ENCODE data around the gene RALGPS2. TPM values are rescaled to one million over a fixed set of nuclear protein-coding genes. Genes with fewer than 3 reads are reported as not detected.
"Not testable (repeated sequence)": the region's sequence is repeated elsewhere in the genome, so short reads cannot be mapped to it uniquely, and the experiment has no call there.

Gene RALGPS2
- total RNA-seq, 2 experiments from 2014 or later = 4.8 to 5.5 TPM

DNA sequence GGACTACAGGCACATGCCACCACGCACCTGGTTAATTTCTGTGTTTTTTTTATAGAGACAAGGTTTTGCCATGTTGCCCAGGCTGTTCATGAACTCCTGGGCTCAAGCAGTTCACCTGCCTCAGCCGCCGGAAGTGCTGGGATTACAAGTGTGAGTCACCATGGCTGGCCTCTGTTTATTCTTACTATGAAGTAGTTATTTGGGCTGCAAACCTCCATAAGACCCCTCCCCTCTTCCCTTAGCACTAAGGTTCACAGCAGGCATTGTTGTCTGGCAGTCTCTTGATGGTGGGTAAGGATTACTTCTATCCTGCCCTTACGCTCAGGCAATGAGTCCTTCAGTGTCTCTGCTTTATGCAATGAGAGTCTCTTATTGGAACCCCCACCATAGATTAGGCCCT lies 94.1 kb downstream of the RALGPS2 start:
- no peak overlapping the region for H3K27ac Mint-ChIP-seq
- peaks cover 21% of the 10 kb centered on the region for H3K36me3 Mint-ChIP-seq (ENCODE audit: low read depth)
- peaks cover 8% of the 10 kb centered on the region for H3K4me1 Mint-ChIP-seq
- ATAC-seq (no peak), DNase-seq (no peak)
- intact Hi-C loops (cut with DNase I, micrococcal nuclease) = no loop called here
- no peaks in the 10 kb centered on the region for H3K27me3 Mint-ChIP-seq
- no peaks in the 10 kb centered on the region for H3K9me3 Mint-ChIP-seq (ENCODE audit: low read depth)
- no peak overlapping the region for H3K4me3 Mint-ChIP-seq
- ChIA-PET CTCF (interaction anchor here (0.5 kb wide), 1 partner anchor 66 kb away, joined by 3 read pairs; no protein-coding TSS in a partner anchor), POLR2A (no interaction called here)

DNA sequence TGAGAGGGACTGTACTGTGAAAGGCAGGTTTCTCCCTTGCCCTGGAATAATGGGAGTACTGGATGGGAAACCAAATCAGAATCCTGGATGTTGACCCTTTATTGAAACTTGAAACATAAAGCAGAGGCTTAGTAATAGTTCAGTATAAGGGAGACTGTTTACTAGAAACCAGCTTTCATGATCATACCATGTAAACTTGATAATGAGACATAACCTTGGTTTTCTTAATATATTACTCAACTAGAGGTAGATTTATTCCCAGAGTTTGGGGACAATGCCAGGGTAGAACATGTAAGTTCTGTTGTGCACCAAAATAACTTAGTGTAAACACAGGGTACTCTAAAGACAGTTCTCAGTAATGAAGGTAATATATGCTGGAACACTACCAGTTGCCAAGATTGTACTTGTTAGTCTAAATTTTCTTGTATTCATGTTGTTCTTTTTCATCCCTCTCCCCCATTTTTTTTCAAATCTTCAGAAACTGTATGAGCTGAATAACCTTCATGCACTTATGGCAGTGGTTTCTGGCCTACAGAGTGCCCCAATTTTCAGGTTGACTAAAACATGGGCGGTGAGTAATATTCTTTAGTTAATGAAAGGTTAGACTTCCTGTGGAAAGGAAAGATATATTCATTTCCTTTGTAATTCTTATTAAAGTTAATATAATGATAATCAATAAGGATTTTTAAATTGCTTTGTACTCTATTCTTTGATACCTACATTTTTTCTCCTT lies 96.3 kb downstream of the RALGPS2 start:
- Mint-ChIP-seq H3K4me3 (no peak overlapping the region), H3K27ac (no peak overlapping the region), H3K4me1 (peaks cover 8% of the 10 kb centered on the region), H3K9me3 (ENCODE audit: low read depth) (no peaks in the 10 kb centered on the region), H3K36me3 (ENCODE audit: low read depth) (peaks cover 12% of the 10 kb centered on the region), H3K27me3 (no peaks in the 10 kb centered on the region)
- DNase-seq (no peak), ATAC-seq (peak; percentile 66)
- intact Hi-C loops (cut with DNase I, micrococcal nuclease) = no loop called here
- POLR2A ChIA-PET = interaction anchor here (0.7 kb wide), 1 partner anchor 261 kb away, joined by 3 read pairs; no protein-coding TSS in a partner anchor
- CTCF ChIA-PET = interaction anchor here (1.2 kb wide), 1 partner anchor 27 kb away, joined by 3 read pairs; no protein-coding TSS in a partner anchor

DNA sequence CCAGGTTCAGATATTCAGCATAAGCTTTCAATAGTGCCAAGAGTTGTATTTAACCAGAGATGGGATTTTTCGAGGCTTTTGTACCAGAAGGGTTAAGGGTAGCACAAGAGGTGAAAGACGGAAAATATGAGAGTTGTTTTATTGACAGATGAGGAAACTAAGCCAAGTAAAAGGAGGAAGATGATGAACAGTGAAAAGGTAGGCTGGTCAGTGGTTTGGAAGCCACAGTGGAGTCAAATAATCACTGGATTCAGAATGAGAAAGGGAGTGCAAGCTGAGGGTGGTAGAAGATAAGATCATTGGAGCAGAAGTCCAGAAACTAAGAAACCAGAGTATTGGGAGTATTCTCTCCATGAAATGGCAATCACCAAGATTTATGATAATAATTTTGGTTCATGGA lies 100.1 kb downstream of the RALGPS2 start:
- DNase-seq (no peak), ATAC-seq (no peak)
- intact Hi-C loops (cut with DNase I, micrococcal nuclease) = no loop called here
- ChIA-PET CTCF (interaction anchor here (0.5 to 1.3 kb wide), 3 partner anchors 178 to 286 kb away, joined by 3 to 4 read pairs (median 3); no protein-coding TSS in a partner anchor), POLR2A (no interaction called here)
- peaks cover 12% of the 10 kb centered on the region for H3K36me3 Mint-ChIP-seq (ENCODE audit: low read depth)
- no peak overlapping the region for H3K27ac Mint-ChIP-seq
- H3K27me3 Mint-ChIP-seq = no peaks in the 10 kb centered on the region
- no peaks in the 10 kb centered on the region for H3K9me3 Mint-ChIP-seq (ENCODE audit: low read depth)
- H3K4me1 Mint-ChIP-seq = peaks cover 8% of the 10 kb centered on the region
- H3K4me3 Mint-ChIP-seq = no peak overlapping the region

DNA sequence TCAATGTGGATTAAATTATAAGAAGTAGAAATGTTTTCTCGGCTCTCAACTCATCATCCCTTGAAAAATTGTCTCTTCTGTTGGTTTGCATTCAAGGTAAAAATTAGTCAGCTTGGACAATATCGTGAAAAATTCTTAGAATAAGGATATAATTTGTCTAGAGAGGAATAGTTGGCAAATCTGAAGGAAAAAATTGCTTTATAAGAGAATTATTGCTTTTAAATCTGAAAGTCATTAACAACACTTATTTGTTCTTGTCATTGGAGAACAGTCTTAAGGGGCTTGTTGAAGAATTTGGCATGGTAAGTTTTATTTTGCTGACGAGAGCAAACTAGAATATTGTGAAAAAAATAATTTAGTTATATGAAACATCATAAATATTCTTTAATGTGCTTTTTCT lies 119.4 kb downstream of the RALGPS2 start:
- POLR2A ChIA-PET = interaction anchor here (0.7 kb wide), 1 partner anchor 10 kb away, joined by 5 read pairs; no protein-coding TSS in a partner anchor
- no peaks in the 10 kb centered on the region for H3K4me1 Mint-ChIP-seq
- no peaks in the 10 kb centered on the region for H3K36me3 Mint-ChIP-seq (ENCODE audit: low read depth)
- ATAC-seq = no peak
- H3K9me3 Mint-ChIP-seq (ENCODE audit: low read depth) = no peaks in the 10 kb centered on the region
- no peak for DNase-seq
- H3K4me3 Mint-ChIP-seq = no peak overlapping the region
- no peaks in the 10 kb centered on the region for H3K27me3 Mint-ChIP-seq
- no peak overlapping the region for H3K27ac Mint-ChIP-seq
- CTCF ChIA-PET = interaction anchor here (0.7 to 0.9 kb wide), 2 partner anchors 63 to 379 kb away, joined by 3 read pairs; no protein-coding TSS in a partner anchor
- intact Hi-C loops (cut with DNase I, micrococcal nuclease) = no loop called here

DNA sequence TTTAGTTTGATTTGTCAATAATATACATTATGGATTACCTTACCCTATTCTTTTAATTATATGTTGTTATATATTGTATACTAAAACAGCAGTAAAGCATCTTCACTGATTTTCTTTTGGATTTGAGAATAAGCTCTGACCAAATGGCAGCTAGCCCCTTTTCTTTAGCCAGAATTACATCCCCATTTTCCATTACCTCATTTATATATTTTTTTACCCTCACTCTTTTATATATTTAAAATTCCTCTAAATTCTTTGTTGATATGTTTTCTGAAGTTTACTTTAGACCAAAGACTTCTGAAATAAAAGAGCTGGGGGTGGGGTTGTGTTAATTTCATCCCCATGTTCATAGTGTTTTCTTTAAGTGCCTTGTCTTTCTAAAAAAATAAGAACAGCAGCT lies 121.3 kb downstream of the RALGPS2 start:
- H3K9me3 Mint-ChIP-seq (ENCODE audit: low read depth) = no peaks in the 10 kb centered on the region
- ATAC-seq (no peak), DNase-seq (no peak)
- no peak overlapping the region for H3K4me3 Mint-ChIP-seq
- intact Hi-C loops (cut with DNase I, micrococcal nuclease) = loop anchor here in 1 of 2 experiments (2.0 kb wide), 1 partner anchor 20 kb away; no protein-coding TSS in a partner anchor
- ChIA-PET POLR2A (no interaction called here), CTCF (interaction anchor here (0.8 kb wide), 1 partner anchor 213 kb away, joined by 3 read pairs; no protein-coding TSS in a partner anchor)
- H3K4me1 Mint-ChIP-seq = no peaks in the 10 kb centered on the region
- H3K27me3 Mint-ChIP-seq = no peaks in the 10 kb centered on the region
- no peak overlapping the region for H3K27ac Mint-ChIP-seq
- no peaks in the 10 kb centered on the region for H3K36me3 Mint-ChIP-seq (ENCODE audit: low read depth)

DNA sequence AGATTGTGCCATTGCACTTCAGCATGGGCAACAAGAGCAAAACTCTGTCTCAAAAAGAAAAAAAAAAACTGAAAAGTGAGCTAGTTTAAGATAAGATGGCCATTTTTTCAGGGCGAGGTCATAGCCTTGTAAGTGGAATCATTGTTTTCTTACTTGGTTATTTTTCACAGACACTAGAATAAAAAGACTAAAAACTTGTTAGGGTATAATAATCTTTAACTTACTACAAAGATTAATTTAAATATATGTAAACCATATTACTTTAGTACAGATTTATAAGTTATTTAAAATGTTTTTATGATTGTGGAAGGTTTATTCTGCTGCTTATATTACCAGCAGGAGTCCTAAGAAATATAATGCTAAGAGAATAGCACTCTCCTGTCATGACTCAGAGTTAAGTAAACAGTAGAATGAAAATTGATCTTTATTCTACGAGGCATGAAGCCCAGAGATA lies 122.4 kb downstream of the RALGPS2 start:
- Mint-ChIP-seq H3K4me1 (no peaks in the 10 kb centered on the region), H3K27me3 (no peaks in the 10 kb centered on the region), H3K36me3 (ENCODE audit: low read depth) (no peaks in the 10 kb centered on the region), H3K27ac (no peak overlapping the region), H3K4me3 (no peak overlapping the region), H3K9me3 (ENCODE audit: low read depth) (no peaks in the 10 kb centered on the region)
- ChIA-PET POLR2A (interaction anchor here (0.6 kb wide), 1 partner anchor 40 kb away, joined by 4 read pairs; no protein-coding TSS in a partner anchor), CTCF (no interaction called here)
- intact Hi-C loops (cut with DNase I, micrococcal nuclease) = loop anchor here in 1 of 2 experiments (2.0 kb wide), 1 partner anchor 21 kb away; no protein-coding TSS in a partner anchor
- ATAC-seq (no peak), DNase-seq (no peak)

DNA sequence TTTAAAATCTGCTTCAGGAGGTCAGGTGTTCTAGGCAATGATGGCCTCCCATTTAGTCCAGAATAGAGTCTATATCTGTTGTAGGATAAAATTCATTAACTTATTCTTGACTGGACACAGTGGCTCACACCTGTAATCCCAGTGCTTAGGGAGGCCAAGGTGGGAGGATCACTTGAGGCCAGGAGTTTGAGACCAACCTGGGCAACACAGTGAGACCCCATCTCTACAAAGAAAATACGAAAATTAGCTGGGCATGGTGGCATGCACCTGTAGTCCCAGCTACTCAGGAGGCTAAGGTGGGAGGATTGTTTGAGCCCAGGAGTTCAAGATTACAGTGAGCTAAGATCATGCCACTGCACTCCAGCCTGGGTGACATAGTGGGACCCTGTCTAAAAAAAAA lies 122.9 kb downstream of the RALGPS2 start:
- H3K4me1 Mint-ChIP-seq; H3K27me3 Mint-ChIP-seq; POLR2A ChIA-PET; H3K9me3 Mint-ChIP-seq (ENCODE audit: low read depth); ATAC-seq; H3K27ac Mint-ChIP-seq; DNase-seq; H3K4me3 Mint-ChIP-seq; H3K36me3 Mint-ChIP-seq (ENCODE audit: low read depth): not testable (repeated sequence)
- intact Hi-C loops (cut with DNase I, micrococcal nuclease) = loop anchor here in 1 of 2 experiments (2.0 kb wide), 1 partner anchor 21 kb away; no protein-coding TSS in a partner anchor
- CTCF ChIA-PET = interaction anchor here (0.6 kb wide), 1 partner anchor 998 kb away, joined by 3 read pairs; no protein-coding TSS in a partner anchor

DNA sequence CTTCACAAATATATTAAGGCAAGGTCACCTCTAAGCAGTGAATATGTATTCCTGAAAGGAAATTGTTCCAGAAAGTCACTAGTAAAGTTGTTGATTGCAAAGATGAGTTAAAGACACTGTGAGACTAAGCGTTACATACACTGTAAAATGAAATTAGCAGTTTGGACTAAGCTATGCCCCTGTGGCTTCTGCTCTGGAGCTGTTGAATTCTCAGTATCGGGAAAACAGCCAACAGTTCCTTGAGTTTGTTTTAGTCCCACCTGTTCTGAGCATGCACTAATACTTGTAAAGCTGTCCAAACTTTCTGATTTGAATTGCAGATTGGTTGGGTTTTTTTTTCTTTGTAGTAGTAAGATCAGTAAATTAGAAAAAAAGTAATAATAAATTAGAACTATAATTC lies 124.9 kb downstream of the RALGPS2 start:
- Mint-ChIP-seq H3K4me1 (no peaks in the 10 kb centered on the region), H3K27me3 (no peaks in the 10 kb centered on the region), H3K4me3 (no peak overlapping the region), H3K36me3 (ENCODE audit: low read depth) (no peaks in the 10 kb centered on the region), H3K27ac (no peak overlapping the region), H3K9me3 (ENCODE audit: low read depth) (no peaks in the 10 kb centered on the region)
- intact Hi-C loops (cut with DNase I, micrococcal nuclease) = no loop called here
- ATAC-seq (no peak), DNase-seq (no peak)
- ChIA-PET CTCF (no interaction called here), POLR2A (no interaction called here)

DNA sequence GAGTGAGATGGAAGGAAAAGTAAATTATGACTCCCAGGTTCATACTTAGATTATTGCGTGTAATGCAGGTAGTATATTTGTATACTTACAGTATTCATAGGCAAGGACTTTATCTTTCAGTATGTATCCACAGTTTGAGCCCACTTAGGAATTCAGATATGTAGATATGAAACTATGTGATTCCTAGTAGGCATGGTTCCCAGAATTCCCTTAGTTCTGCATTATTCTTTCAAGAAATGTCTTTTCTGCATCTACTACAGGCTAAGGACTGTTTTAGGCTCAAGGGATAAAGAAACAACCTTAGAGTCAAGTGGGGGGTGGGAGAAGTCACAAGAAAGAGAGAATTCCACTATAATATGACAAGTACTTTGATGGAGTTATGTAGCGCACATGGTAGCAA lies 132.1 kb downstream of the RALGPS2 start:
- ATAC-seq (no peak), DNase-seq (no peak)
- no peaks in the 10 kb centered on the region for H3K27me3 Mint-ChIP-seq
- ChIA-PET POLR2A (no interaction called here), CTCF (interaction anchor here (0.7 to 0.8 kb wide), 2 partner anchors 9 to 146 kb away, joined by 3 read pairs; no protein-coding TSS in a partner anchor)
- no peak overlapping the region for H3K4me3 Mint-ChIP-seq
- H3K4me1 Mint-ChIP-seq = no peaks in the 10 kb centered on the region
- H3K27ac Mint-ChIP-seq = no peak overlapping the region
- intact Hi-C loops (cut with DNase I, micrococcal nuclease) = no loop called here
- H3K9me3 Mint-ChIP-seq (ENCODE audit: low read depth) = no peaks in the 10 kb centered on the region
- no peaks in the 10 kb centered on the region for H3K36me3 Mint-ChIP-seq (ENCODE audit: low read depth)

DNA sequence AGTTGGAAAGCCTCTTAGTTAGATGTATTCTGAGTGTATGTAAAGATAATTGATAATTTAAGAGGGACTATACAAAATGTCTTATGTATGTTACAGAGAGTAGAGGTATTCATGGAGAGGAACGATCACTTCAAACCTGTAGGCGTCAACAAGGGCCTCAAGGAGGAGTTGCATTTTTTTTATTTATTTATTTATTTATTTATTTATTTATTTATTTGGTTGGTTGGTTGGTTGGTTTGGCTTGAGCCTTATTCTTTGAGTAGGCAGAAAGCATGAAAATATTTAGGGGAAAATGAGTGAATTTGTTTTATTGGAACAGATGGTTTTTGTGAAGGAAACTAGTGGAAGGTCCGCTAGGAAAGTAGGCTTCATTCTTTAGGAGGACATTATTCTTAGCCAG lies 137.4 kb downstream of the RALGPS2 start:
- ChIA-PET POLR2A (no interaction called here), CTCF (no interaction called here)
- no peaks in the 10 kb centered on the region for H3K27me3 Mint-ChIP-seq
- H3K9me3 Mint-ChIP-seq (ENCODE audit: low read depth) = no peaks in the 10 kb centered on the region
- H3K4me3 Mint-ChIP-seq = no peak overlapping the region
- intact Hi-C loops (cut with DNase I, micrococcal nuclease) = no loop called here
- no peaks in the 10 kb centered on the region for H3K36me3 Mint-ChIP-seq (ENCODE audit: low read depth)
- peaks cover 4% of the 10 kb centered on the region for H3K4me1 Mint-ChIP-seq
- no peak overlapping the region for H3K27ac Mint-ChIP-seq
- ATAC-seq (no peak), DNase-seq (no peak)

DNA sequence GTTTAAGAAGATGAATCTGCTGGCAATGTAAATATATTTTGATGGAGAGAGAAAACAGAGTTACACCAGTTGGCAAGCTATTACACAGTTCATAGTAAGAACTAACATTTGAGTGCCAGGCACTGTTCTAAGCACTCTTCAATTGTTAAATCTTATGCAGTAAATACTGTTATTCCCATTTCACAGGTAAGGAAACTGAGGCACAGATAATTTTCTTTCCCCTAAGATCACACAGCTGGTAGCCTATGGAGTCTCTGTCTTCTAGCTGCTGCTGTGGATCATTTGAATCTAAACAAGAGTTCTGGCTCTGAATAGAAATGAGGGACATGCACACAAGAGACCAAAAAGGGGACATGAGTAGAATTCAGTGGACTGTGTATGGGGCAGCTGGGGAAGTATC lies 137.8 kb downstream of the RALGPS2 start:
- no peaks in the 10 kb centered on the region for H3K36me3 Mint-ChIP-seq (ENCODE audit: low read depth)
- ChIA-PET POLR2A (no interaction called here), CTCF (interaction anchor here (0.7 kb wide), 1 partner anchor 331 kb away, joined by 3 read pairs; no protein-coding TSS in a partner anchor)
- no peaks in the 10 kb centered on the region for H3K27me3 Mint-ChIP-seq
- DNase-seq = no peak
- no peak for ATAC-seq
- no peak overlapping the region for H3K27ac Mint-ChIP-seq
- no peaks in the 10 kb centered on the region for H3K9me3 Mint-ChIP-seq (ENCODE audit: low read depth)
- H3K4me3 Mint-ChIP-seq = no peak overlapping the region
- intact Hi-C loops (cut with DNase I, micrococcal nuclease) = no loop called here
- H3K4me1 Mint-ChIP-seq = peaks cover 7% of the 10 kb centered on the region

DNA sequence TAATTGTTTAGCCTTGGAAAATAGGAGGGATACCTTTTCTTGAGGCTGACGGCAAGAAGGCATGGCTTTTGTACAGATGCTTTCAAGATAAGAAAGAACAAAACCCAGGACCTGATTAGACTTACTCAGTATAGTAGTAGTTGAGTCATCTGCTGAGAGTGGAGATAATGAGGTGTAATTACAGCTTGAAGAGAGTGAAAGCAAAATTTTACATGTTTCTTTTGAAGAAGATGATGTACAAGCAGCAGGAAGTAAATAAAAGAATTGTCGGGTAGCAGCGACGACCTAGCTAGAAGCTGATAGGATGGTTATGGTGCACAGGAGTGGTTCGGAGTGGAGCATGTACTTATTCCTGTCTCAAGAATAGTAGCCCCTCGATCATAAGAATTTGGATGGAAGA lies 139.3 kb downstream of the RALGPS2 start:
- no peak for DNase-seq
- peak; percentile 90 for ATAC-seq
- H3K27me3 Mint-ChIP-seq = no peaks in the 10 kb centered on the region
- no peak overlapping the region for H3K4me3 Mint-ChIP-seq
- H3K4me1 Mint-ChIP-seq = peaks cover 7% of the 10 kb centered on the region
- POLR2A ChIA-PET = no interaction called here
- intact Hi-C loops (cut with DNase I, micrococcal nuclease) = no loop called here
- no peaks in the 10 kb centered on the region for H3K36me3 Mint-ChIP-seq (ENCODE audit: low read depth)
- CTCF ChIA-PET = interaction anchor here (0.6 kb wide), 1 partner anchor 95 kb away, joined by 3 read pairs; no protein-coding TSS in a partner anchor
- no peak overlapping the region for H3K27ac Mint-ChIP-seq
- H3K9me3 Mint-ChIP-seq (ENCODE audit: low read depth) = no peaks in the 10 kb centered on the region

Data from activated CD4-positive, alpha-beta T cell treated with anti-CD3 and anti-CD28 coated beads for 36 hours (primary cell).